Choroid plexus epithelial cell (primary cell): ENCODE measurements around the gene TCF12.

Experiments
- DNase-seq: peaks from one replicate; pipeline ENCODE4 v3.0.0-alpha.2; 2010; ENCODE audit warnings: low read depth
- H3K4me3 ChIP-seq: 2 replicates; pipeline ENCODE4 v1.5.1; 2011; ENCODE audit warnings: low read depth, mild to moderate bottlenecking, control low read depth, low read length, moderate library complexity
- TF ChIP-seq, protein P1 (sequence below): conservative IDR thresholded peaks from 2 replicates; pipeline ENCODE4 v1.5.1; 2011; ENCODE audit warnings: low read depth, mild to moderate bottlenecking, control low read depth, inconsistent platforms, low read length, moderate library complexity

The TCF12 gene

DNA sequence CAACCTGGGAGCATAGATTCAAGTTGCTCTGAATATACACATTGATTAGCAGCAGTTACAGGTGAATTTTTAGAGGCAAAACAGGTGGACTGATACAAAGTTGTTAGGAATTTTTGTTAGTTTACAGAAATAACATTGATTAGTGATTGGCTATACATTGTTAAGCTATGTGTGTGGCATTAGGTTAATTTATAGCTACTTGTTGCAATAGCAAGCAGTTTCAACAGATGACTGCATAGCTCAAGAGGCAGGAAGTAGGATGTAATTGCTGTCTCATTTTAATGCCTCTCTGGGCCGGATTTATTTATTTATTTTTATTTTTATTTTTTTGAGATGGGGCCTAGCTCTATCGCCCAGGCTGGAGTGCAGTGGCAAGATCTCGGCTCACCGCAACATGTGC lies 99.7 kb downstream of the TCF12 start:
- TF ChIP-seq, protein P1, sequence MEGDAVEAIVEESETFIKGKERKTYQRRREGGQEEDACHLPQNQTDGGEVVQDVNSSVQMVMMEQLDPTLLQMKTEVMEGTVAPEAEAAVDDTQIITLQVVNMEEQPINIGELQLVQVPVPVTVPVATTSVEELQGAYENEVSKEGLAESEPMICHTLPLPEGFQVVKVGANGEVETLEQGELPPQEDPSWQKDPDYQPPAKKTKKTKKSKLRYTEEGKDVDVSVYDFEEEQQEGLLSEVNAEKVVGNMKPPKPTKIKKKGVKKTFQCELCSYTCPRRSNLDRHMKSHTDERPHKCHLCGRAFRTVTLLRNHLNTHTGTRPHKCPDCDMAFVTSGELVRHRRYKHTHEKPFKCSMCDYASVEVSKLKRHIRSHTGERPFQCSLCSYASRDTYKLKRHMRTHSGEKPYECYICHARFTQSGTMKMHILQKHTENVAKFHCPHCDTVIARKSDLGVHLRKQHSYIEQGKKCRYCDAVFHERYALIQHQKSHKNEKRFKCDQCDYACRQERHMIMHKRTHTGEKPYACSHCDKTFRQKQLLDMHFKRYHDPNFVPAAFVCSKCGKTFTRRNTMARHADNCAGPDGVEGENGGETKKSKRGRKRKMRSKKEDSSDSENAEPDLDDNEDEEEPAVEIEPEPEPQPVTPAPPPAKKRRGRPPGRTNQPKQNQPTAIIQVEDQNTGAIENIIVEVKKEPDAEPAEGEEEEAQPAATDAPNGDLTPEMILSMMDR: no peak
- DNase-seq: no peak

DNA sequence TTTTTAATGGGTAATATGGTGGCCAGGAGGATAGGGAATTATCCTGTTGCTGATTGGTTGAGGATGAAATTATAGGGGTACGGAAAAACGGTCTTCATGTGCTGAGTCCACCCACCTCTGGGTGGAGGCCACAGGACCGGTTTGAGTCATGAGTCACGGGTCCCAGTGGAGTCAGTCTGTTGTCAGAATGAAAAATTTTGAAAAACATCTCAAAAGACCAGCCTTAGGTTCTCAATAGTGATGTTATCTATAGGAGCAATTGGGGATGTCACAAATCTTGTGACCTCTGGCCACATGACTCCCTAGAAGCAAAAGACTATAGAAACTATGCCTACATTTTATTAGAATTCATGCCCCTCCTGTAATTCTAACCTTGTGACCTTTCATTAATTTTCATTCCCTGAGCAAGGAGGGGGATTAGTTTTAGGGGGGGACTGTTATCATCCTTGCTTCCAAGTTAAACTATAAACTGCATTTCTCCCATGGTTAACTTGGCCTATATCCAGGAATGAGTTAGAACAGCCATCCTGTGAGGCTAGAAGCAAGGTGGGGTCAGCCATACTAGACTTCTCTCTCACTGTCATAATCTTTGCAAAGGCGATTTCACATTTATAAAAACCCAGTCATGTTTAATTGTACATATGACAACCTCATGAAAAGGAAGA lies 101.2 kb downstream of the TCF12 start:
- TF ChIP-seq, protein P1: no peak
- DNase-seq: peak; percentile 38
- no peak overlapping the region for H3K4me3 ChIP-seq

More for the DNA sequence above, 99.7 kb downstream of the TCF12 start:
- H3K4me3 ChIP-seq: no peak overlapping the region

DNA sequence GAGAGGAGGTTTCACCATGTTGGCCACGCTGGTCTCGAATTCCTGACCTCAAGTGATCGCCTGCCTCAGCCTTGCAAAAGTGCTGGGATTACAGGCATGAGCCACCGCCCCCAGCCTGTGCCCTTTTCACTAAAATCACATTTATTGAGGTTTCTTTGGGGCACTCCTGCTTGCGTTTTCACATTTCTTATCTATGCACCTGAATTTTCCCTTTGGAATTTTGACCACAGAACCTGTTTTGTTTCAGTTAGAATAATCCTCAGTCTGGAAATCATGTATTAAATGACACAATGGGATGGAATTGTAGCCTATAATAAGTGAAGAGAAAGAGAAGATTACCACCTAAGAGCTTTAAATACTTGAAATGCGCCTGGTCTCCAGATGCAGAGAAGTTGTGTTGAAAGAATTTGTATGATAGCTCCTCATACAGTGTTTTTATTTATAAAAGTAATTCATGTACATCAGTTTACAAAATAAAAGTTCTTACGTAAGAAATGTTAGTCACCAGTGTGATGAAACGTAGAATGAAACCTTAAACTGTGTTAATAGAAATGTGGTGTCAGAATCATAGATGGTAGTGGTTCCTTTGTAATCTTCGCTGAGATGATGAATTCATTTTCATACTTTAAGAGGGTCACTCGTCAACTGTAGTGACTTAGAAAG lies 107.0 kb downstream of the TCF12 start:
- TF ChIP-seq, protein P1: no peak
- peak; percentile 67 for DNase-seq
- H3K4me3 ChIP-seq: no peak overlapping the region

DNA sequence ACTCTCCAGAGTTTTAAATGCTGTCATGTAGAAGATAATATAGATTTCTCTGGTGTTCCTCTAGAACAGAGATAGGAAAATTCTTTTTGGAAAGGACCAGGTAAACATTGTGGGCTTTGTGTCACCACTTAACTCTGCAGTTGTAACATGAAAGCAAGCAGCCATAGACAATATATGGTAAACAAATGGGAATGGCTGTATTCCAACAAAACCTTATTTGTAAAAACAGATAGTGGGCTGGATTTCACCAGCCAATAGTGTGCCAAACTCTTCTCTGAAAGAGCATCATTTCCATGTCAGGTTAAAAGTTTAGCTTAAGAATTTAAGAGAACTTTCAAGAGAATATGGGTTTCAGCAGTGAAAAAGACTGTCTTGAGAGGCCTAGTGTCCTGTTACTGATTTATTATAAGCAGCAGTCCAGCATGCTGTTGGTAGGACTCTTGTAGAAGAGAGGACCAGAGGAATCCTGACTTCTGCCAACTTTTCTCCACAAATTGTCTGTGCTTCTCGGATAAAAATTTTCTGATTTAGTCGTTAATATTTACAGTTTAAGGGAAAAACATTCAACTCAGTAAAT lies 107.7 kb downstream of the TCF12 start:
- TF ChIP-seq, protein P1: no peak
- H3K4me3 ChIP-seq: no peak overlapping the region
- DNase-seq: no peak

DNA sequence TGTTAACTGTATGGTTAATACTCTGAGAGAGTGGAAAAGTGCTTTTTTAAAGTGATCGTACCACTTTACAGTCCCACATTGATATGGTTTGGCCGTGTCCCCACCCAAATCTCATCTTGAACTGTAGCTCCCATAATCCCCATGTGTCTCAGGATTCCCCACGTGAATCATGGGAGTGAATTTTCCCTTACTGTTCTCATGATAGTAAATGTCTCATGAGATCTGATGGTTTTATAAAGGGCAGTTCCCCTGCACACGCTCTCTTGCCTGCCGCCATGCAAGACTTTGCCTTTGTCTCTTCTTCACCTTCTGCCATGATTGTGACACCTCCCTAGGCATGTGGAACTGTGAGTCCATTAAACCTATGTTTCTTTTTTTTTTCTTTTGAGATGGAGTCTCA lies 109.2 kb downstream of the TCF12 start:
- no peak for DNase-seq
- TF ChIP-seq, protein P1: no peak
- no peak overlapping the region for H3K4me3 ChIP-seq

DNA sequence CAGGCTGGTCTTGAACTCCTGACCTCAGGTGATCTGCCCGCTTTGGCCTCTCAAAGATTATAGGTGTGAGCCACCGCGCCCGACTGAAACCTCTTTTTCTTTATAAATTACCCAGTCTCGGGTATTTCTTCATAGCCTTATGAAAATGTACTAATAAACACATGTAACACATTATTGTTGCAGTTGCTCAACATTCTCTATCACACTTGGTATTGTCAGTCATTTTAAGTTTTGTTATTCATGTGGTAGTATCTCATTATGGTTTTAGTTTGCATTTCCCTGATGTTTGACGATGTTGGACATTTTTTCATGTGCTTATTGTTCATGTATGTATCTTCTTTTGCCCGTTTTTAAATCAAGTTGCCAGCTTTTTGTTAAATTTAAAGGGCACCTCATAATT lies 109.7 kb downstream of the TCF12 start:
- DNase-seq: no peak
- no peak overlapping the region for H3K4me3 ChIP-seq
- TF ChIP-seq, protein P1: no peak
